Measurements from ENCODE around the gene CDH22. TPM values are rescaled to one million over a fixed set of nuclear protein-coding genes. Genes with fewer than 3 reads are reported as not detected.

The CDH22 gene
- total RNA-seq, 1 experiment from 2014 or later, result 0.11 TPM

DNA sequence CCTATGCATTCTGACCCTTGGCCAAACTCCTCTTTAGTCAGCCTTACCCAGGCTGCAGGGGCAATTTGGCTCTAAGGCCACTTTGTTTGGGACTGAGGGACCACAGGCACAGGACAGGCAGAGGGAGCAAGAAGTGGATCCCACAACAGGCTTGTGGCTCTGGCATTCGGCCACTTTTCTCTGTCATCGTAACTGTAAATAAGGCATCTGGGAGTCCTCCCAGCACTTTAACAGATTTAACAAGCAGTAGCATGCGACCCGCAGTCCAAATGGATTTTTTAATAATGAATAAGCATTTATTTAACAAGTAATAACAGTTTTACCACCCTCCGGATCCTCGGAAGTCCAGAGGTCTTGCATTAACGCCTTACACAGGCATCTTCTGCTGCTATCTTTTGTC, 16.1 kb upstream of the CDH22 start:
- no peak for DNase-seq (ENCODE audit: low read depth)

DNA sequence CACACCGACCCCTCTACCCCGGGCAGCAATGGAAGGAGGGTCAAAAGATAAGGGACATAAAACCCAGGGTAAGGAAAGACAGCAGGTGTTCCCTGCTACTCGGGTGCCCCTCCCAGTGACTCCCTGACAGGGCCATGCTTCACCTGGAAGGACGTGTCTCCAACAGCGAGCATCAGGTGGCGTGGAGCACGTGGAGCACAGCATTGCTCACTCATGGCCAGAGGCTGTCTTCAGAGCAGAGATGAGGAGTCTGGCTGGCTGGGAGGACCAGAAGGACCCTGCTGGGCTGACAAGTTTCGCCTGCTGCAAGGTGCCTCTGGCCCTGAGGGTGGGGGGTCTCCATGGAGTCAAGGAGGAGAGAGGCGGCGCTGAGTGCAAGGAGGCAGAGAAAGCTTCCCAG, 15.3 kb upstream of the CDH22 start:
- DNase-seq (ENCODE audit: low read depth), result no peak

DNA sequence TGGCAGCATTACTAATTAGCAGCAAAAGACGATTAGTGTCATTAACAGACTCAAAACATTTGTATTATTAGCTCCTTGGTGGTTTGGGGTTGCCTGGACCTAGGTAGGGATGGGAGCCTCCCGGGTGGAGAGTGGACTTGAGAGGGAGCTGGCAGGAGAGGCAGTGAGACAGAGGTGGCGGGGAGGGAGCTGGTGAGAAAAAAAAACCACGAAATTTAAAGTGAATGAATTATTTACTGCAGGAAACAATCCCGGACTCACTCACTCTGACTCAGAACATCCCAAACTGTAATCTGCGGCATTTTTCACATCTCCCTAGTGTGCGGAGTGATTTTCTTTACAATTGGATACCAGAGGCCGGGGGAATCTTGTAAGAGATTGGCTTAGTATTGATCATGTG, 14.3 kb upstream of the CDH22 start:
- DNase-seq (ENCODE audit: low read depth), result no peak

DNA sequence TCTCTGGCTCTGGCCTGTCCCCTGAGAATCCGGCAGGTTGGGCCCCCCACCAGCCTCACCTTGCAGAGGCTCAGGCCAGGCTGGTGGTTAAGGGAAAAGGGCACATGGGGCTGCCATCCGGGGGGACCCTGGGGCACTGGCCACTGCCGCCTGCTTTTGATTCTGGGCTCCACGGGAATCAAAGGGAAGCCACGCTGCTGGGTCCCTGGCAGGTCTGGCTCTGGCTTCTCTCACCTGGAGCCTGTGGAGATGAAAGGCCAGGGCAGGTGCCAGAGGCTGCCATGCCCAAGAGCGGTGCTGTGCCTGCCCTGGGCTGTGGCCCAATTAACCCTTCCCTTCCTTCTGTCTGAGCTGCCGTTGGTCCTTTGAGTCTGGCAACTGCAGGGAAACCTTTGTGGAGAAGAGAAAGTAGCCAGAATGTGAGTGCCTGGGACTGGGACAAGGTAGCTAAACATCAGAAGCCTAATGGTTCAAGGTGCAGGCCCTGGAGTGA, 9.4 kb upstream of the CDH22 start:
- DNase-seq (ENCODE audit: low read depth), result no peak

DNA sequence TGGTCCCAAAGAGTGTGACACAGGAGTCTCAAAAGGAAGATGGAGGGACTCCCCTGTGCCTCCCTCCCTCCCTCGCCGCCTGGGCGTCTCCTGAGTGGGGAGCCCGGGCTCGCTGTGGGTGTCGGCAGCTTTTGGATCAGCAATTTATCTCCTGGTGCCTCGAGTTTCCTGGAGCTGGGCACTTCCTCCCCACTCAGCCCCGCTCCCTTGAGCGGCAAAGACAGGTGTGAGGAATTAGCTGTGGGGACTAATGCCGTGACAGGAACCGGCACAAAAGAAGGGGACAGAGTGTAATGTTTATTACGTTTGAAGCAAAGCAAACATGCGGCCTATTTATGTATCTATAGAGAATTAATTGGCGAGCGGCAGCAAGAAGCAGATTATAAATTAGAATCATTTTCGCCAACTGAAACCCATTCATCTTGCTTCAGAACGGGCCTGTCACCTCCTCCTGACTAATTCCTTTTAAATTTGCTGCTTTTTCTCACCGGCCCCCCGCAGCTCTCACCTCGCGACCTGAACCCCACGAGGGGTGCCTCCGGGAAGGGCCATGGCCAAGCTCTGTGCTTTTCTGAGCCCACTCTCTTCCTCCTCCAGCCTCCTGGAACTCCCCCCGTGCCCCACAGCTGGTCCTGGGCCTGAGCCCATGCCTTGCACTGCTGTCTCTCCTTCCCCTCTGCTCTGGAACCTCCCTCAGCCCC, 8.8 kb upstream of the CDH22 start:
- DNase-seq (ENCODE audit: low read depth), result peak; percentile 34

DNA sequence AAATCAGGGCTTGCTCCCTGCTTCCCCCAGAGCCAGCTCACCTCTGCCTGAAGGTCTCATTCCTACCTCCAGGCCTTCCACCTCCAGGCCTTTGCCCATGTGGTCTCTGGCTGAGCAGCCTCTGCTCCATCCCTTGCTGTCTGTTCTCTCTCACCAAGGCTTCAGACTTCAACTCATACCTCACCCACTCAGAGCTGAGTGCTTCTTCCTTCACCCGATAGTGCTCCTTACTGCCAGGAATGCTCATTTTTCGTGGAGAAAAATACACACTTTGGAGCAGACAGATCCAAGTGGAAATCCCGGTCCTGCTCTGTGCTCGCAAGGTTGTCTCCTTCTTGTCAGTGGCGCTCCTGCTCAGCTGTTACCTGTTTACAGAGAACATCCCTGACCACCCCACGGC, 7.0 kb upstream of the CDH22 start:
- no peak for DNase-seq (ENCODE audit: low read depth)

DNA sequence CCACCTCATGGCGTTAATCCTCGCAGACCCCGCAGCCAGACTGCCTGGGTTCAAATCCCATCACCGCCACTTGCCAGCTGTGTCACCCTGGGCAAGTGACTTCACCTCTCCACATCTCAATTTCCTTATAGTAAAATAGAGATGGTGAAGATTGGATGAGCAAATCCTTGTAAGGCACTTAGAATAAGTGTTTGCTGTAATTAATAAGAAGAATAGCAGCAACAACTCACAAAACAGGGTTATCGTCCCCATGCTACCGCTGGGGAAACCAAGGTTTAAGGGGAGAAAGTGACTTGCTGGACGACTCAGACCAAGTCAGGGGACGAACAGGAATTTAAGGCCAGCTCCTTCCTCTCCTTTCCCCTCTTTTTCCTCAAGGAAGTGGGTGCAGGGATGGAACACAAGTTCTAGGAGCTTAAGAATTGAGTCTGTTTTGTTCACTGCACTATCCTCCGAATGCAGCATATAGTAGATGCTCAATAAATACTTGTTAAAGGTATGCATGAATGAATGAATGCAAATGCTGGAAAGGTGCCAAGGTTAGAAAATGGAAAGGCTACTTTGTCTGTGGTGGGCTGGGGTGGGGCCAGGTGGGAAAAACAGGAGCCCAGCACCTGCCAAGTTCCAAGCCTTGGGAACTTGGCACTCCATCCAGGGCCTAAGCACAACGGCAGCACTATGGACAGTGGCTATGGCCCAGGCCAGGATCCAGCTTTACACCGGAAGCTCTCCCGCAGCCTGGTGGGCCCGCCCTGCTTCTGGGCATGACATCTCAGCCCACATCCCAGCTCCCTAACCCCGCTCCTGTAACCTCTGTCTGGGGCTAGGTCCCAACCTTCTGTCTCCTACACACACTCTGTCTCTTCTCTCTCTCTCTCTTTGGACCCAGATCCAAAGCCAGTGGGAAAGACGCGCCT, 4.9 kb upstream of the CDH22 start:
- DNase-seq (ENCODE audit: low read depth), result no peak

DNA sequence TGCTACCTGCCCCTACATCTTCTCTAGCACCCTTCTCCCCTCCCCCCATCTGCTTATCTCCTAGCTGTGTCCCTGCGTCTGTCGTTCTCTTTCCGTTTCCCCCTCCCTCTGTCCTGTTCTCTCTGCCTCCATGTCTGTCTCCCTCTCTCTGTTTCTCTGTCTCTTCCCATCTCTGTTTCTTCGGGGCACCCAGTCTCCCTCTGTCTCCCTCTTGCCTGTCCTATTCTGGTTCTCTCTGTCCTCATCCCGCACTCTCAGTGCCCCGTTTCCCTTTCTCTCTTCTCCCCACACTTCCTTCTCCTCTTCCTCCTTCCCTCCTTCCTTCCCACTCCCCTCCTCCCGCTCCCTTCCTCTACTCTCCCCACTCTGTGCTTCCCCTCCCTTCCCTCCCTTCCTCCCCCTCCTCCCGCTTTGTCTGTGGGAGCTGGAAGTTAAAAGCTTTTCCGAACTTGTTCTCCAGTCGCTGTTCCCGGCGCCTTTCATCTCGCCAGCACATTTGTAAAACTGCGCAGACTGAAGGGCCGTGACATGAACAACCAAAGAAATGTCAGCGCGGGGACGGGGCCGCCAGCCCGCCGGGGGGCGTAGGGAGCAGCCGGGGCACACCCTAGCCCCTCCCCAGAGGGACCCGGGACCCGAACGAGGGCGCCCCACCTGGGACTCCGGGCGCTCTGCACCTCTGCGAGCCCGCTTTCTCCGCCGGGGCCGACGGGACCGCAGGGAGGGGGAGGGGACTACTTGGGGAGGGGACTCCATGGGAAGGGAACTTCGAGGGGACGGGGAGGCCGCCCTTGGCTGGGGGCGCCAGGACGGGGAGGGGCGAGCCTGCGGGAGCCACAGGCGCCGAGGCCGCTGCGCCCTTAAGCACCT, 4.0 kb upstream of the CDH22 start:
- no peak for DNase-seq (ENCODE audit: low read depth)

DNA sequence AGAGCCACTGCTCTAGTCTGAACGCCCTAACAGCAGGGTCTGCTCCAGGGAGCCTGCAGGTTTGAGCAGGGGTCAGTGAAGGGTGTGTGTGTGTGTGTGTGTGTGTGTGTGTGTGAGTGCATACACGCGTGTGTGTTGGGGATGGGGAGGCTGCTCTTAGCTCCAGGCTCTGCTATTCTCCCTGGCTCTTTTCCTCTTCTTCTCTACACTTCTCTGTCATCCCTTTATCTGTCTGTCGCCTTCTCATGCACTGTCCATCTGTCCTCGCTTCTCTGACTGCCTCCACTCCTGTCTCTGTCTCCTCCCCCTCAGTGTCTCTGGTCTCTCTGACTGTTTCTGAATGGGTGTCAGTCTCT, 3.4 kb upstream of the CDH22 start:
- DNase-seq (ENCODE audit: low read depth), result no peak

DNA sequence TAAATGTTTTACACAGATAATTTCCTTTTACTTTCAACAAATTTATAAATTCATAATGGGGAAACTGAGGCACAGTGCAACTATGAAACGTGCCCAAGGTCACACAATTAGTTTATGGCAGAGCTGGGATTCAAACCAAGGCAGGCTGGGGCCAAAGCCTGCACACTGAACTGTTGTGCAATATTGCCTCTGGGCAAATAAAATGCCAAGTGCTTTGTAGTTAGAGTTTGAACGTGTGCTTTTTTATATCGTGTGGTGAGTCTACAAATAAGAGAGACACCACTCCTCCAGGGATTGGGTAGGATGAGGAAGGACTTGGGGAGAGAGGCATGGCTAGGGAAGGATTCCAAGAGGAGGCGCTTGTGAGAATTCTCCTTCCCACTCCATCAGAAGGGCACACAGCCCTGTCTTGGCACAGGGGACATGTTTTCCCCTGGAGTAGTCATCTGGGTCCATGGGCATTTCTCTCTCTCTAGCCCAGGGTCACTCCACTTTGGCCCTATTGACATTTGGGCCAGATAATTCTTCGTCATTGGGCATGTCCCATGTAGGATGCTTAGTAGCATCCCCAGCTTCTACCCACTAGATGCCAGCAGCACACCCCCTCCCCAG, 2.8 kb upstream of the CDH22 start:
- no peak for DNase-seq (ENCODE audit: low read depth)

DNA sequence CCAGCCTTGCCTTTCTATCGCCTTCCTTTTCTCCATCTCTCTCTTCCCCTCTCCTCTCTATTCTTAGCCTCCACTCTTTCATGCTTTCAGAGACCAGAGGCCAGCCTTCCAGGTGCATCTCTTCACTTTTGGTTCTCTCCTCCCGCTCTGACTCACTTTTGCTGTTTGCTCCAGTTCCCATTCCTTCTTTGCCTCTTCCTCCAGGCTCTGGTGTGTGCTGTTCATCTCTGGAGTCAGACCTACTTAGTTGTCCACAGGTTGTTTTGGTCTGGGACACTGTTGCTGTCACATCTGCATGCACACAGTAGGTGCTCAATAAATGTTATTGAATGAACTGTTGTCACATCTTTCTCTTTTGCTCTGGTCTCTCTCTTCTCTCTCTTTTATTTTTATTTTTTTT, 1.6 kb upstream of the CDH22 start:
- DNase-seq (ENCODE audit: low read depth), result no peak

DNA sequence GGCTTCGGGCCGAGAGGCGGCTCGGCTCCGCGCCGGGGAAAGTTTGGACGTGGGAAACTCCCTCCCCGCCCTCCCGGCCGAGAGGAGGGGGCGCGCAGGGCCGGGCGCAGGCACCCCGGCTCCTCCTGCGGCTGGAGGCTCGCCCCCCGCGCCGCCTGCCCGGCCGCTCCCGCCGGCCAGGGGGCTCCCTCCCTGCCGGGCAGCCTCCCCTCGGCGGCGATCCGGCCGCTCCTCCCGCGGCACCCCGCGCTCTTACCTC, 370 bp downstream of the CDH22 start:
- DNase-seq (ENCODE audit: low read depth), result no peak

DNA sequence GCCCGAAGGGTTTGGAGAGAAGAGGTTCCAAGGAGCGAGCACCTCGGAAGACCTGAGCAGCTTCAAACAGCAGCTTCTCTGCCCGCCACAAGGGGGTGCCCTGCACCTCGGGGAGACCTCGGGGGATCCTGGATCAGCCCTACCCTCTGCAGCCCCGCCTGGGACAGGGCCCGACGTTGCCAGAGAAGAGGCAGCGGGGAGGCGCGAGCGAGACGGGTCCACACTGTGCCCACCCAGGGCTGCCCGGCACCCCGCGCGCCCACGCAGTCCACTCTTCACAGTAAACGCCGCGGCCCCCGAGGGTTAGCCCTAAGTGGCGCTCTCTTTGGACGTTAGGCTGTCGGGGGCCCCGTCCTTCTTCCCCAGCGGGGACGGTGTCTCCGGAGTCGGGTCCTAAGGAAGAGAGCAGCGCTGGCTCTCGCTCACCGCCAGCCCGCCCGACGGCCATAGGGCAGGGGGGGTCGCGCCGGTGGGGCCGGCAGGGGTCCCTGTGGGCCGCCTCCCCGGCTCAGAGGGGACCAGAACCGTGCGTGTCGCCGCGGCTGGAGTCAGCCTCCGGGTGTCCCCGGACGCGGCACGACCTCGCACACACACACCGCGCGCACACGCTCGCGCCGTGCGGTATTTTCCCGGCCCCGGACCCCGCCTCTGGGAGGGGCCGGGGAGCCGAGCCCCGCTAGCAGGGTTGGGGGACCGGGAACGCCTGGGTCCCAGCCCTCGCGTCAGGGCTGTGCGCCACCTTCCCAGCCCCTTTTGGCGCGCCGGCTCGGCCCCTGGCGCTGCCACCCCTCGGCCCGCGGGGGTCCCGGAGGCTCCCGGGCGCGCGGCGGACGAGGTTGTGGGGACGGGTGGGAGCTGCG, 929 bp downstream of the CDH22 start:
- peak; percentile 29 for DNase-seq (ENCODE audit: low read depth)

DNA sequence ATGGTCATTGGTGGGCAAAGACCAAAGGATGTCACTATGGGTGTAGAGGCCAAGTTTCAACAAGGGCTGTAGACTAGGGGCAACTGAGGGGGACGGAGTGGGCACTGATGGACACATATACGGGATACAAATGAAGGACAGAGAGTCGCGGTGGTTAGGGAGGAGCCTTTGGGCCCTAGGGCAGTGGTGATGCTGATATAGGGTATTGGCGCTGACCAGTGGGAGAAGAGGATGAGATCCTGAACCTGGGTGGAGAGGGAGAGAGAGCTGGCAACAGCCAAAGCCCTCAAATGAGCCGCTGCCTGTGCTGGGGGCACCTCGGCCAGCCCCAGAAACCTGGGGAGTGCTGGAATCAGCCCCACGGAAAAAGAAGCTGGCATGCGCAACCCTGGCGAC, 1.6 kb downstream of the CDH22 start:
- no peak for DNase-seq (ENCODE audit: low read depth)

DNA sequence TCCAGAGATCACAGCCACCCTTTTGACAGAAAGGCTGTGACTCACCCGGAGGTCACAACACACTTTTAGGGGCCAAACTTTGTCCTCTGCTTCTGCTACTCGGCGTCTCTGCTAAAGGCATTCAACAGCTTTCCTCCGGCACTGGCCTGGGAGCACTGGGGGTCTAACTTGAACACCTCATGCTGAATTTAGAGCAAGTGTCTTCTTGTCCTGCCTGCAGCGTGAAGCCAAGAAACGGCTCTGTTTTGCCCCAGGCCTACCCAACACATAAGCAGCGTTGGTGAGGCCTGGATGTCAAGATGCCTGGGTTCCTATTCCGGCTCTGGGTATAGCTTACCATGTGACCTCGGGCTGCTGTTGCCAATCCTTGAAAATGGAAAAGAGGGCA, 2.3 kb downstream of the CDH22 start:
- DNase-seq (ENCODE audit: low read depth), result no peak

DNA sequence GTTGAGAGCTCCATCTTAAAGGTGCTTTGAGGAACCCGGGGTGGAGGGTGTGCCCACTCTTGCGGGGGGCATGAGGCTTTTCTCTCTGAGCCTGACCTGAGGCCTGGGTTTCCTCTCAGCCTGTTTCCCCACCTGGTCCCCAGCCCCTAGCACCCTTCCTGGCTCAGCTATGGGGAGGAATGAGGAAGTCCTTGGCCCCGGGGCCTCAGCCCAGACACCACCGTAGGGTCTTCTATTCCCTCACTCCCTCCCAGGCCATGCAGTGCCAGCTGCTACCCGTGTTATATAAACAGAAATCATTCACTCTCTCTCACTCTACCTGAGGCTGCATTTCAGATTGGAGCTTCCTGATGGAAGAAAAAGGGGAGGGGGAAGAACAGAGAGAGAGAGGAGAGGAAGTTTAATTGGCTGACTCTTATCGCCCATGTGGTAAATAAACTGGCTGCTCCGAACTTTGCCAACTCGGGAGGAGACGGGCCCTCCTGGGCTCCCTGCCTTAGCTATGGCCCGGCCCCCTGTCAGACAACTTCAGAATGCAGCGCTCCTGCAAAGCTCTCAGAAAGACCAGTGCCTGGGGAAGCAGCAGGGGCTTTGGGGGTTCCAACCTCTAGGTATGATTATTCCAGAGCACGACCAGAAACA, 2.8 kb downstream of the CDH22 start:
- DNase-seq (ENCODE audit: low read depth), result no peak

DNA sequence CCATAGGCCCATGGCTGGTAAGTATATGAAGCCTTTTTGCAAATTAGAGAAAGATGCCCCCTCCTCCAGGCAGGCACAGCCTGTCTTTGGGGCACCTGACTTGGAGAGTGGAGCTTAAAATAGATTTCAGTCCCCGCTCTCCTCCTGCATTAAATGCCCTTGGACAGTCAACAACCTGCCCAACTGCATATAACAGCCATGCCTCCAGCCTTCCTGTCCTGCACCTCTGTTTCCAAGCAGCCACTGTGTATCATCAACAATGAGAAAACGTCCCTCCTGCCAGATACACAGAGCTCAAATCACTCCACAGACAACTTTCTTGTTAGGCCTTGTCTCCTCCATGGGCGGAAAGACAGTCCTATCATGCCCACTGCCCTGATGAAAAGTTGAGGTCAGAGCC, 3.4 kb downstream of the CDH22 start:
- DNase-seq (ENCODE audit: low read depth), result no peak

DNA sequence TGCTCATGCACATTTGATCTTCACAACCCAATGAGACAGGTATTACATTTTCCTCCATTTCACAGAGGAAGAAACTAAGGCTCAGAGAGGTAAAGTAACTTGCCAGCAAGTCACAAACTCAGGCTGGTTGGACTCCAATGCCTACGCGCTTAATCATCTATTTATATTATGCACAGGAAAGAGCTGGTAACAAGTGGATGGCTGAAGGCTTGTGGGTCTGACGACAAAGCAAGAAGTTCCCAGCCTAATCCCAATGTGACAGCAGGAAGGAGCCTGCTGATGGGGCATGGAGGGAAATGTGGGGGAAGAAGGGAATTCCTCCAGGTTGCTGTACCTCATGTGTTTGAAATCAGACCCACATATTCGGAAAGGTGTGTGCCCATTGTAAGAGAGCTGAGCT, 3.9 kb downstream of the CDH22 start:
- no peak for DNase-seq (ENCODE audit: low read depth)

DNA sequence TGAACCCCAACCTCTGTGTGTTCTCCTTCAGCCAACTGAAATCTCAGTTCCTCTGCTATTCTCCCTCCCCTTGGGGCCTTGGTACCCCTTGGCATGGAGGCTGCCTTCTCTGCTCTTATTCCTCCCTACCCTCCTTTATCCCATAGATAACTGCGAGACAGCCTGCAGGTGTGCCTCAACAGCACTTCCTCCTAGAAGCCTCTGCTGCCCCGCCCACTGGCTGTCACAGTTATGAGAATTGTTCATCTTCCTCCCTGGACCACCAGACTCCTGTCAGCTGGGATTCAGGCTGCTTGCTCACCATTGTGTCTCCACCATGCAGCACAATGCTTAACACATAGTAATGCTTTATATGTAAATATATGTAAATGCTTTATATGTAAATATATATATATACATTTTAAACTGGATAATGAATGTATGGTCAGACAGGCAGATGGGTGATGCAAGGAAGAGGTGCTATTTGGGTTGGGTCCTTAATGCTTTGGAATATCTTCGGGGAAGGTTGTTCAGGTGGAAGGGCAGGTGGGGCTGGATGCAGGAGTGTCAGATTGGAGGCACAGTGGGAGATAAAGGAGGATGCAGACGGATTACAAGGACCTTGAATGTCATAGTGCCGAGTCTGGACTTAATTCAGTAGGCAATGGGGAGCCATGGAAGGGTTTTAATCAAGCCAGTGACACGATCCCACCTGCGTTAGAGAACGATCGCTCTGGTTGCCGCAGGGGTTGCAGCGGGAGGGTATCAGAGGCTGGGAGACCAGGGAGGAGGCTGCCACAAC, 4.9 kb downstream of the CDH22 start:
- DNase-seq (ENCODE audit: low read depth), result no peak

DNA sequence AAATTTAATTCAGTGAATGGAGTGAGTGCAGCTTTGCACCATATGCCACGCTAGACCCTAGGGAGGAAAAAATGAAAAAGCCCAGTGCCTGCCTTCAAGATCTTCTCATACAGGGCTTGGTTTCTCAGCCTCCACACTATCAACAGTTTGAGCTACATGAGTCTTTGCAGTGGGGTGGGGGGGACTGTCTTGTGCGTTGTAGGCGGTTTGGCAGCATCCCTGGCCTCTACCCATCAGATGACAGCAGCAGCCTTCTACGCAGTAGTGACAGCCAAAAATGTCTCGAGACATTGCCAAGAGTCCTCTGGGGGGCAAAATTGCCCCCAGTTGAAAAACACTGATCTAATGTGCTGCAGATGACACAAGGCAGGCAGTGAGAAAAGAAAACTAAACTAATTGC, 6.2 kb downstream of the CDH22 start:
- no peak for DNase-seq (ENCODE audit: low read depth)

All from LHCN-M2 (cell line).